NCI-H2029 (cell line): ENCODE data around the gene CD2.
"Not testable (repeated sequence)": the region's sequence is repeated elsewhere in the genome, so short reads cannot be mapped to it uniquely, and the experiment has no call there.

ENCODE experiments used
- DNase-seq: peaks from one replicate; lab custom pipeline; 2025; lab: John Stamatoyannopoulos, UW

The CD2 gene

DNA sequence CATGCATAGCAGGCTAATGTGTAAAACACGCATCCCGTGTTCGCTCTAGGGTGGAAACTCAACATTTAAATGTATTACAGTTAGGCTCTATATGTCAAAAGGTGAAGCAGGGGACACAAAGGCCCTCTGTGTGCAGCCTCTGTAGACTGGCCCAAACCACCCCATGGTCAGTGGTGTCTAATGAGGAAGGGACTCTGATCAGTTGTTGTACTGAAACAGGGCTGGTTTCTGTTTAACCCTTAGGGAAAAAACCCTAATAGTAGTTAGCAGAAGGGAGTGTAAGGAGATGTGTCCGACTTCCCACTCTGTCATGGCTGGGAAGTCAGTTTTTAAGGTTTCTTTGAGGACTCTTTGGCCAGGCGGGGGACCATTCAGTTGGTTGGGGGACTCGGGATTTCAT, 21.5 kb upstream of the CD2 start:
- no peak for DNase-seq

DNA sequence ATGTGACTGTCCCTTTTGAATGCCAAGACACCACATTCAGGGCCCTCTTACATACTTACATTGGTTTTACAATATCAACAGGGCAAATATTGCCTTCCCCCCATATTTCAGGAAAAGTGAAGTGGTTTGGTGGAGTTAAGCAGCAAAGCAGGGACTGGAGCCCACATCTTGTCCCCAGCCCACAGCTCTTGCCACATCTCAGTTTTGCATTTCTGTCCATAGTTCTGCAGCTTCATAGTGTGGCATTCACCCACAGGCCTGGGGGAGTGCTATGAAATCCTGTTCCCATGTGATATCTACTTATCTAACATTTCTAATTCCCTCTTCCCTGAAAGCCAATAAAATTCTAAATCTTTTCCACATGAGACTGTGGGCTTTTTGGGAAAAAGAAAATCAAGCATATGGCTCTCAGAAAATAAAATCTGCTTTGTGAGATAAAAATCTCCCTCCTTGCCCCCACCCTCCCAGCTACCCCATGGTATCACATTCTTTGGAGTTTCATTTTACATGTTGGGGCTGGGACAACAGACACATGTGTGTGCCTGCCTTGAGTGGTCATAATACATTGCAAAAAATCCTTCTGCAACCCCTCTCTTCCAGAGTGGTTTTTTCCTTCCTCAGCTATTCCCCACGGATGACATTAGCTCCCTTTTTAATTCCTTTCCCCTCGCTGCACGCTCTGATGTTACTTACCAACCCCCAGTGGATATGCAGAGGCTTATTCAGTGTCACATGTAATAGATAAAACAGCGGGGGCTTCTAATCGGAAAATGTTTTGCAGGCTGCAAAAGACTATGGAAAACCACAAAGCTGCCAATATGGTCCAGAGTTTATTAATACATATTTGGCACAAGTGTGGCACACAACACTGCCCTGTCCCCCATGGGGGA, 20.5 kb upstream of the CD2 start:
- DNase-seq: no peak

DNA sequence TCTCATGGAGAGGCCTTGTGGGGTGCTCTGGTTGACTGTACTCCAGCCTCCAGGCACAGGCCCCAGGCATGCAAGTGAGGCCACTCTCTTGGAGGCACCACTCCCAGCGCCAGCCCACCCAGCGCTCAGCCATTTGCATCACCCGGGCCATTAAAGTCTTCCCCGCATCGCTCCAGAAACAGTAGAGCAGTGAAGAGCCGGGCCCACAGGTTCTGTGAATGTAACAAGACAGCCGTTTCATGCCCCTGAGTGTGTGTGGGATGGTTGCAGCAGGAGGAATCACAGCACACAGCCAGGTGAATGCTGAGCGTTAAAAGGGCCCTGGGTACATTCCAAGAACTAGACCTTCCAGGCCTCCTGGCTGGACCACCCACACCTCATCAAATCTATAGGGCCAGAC, 19.0 kb upstream of the CD2 start:
- DNase-seq: no peak

DNA sequence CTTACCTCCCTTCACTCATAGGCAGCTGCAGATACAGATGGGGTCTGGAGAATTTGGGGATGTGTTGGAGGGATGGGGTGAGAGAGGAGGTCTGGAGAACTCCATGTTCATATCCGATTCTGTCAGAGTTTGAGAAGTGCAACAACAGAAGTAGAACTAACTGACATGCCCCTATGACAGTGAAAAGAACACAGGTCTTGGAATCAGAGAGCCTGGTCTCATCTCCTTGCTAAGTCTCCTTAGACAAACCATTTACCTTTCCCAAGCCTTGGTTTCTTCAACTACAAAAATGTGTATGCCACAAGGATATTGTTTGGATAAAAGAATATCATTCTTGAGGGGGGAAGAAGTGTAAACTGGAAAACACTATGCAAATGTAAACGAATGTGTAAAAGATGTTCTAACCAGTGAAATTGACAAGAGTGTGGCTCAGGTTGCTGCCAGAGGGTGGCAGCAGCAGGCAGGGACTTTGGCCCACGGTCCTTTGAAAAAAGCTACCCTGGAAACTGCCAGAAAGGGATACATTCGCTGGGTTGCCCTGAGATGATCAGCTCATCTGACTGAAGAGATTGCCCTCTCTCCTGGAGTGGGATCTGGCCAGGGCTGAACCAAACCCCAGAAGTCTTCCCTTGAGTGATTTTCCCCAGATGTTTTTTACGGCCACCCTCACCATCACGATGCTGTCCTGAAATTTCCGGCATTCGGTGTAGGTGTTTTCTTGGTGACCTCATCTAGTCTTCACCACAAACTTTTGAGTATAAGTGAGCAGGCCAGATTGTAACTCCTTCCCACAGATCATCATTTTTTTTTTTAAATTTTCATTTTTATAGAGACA, 17.0 kb upstream of the CD2 start:
- DNase-seq: no peak

DNA sequence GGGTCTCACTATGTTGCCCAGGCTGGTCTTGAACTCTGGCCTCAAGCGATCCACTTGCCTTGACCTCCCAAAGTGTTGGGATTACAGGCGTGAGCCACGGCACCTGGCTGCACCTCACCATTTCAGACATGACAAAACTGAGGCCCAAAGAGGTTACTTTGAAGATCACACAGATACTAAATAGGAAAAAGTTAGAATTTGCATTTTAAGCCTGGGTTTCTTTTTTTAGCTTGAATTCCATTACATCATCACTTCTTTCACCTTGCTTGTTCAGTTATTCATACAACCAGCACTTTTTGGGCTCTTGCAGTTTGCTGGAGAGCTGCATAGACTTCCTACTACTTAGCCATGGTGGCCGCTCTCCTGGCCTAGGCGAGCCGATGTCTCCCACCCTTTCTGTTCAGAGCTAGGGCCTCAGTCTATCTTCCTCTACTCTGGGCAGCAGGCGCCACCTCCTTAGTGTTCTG, 16.3 kb upstream of the CD2 start:
- DNase-seq: no peak

DNA sequence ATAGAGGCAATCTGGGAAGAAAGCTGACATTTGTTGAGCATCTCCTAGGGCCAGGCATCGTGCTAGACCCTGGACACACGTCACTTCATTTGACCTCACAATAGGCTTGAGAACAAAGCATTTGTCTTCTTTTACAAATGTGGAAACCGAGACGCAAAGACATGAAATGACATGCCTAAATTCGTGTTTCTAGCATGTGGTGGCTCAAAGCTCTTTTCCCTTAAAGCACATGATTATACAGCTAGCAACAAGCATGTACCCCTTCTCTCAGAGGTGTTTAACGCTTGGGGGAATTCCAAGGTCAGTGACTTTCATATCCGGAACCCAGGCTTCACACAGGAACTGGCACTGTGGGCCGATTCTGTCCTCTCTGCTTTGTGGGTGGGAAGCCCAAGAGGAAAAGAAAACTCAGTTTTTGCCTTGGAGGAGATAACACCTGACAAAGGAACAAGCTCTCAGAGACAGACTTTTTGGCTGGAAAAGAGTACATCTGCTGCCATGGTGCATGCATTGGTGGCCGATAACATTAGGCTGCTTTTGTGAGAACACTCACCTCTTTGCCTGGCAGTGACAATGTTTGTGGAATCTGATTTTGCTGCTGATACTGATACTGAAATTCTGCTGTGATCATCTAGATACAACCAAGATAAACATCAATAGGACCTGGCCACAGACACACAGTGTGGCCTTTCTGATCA, 15.4 kb upstream of the CD2 start:
- DNase-seq: no peak

DNA sequence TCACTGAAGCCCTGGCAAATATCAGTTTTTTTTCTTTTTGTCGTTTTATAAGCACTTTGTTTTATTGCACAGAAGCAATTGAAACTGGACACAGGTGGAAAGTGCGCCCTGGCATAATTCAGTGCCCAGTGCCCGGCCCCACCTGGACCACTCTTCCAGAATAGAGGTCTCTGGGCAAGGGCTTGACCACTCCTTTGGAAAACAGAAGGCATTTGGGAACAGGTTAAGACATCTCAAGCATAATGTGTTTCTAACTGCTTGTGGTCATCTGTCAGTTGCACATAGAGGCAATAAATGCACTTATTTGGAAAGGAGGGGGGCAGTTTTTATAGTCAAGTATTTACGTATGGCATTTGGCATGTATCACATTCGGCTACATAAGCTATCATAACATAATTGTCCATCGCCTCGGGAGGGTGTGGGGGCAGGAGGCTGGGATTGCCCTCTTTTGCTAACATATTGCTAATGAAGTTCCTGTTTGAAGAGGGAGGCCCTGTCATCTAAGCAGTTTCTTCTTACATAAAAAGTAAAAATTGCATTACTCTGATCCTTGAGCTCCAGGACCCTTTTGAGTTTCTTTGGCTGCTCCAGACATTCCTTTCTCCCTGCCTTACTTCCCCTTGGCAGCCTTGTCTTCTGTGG, 14.7 kb upstream of the CD2 start:
- DNase-seq: no peak

DNA sequence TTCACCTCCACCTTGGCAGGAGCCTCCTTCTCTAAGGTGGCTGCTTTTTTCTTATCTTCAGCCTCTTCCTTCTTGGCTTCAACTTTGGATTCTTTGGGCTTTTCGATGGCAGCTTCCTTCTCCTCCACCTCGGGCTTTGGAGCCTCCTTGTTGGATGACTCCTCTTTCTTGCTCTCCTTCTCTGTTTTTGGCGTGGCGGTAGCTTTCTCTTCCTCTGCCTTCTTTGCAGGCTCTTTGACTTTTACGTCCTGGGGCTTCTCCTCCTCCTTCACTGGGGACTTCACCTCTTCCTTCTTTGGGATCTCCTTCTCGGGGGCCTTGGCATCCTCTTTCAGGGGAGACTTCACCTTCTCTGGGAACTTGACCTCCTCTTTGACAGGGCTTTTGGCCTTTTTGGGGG, 13.9 kb upstream of the CD2 start:
- no peak for DNase-seq

DNA sequence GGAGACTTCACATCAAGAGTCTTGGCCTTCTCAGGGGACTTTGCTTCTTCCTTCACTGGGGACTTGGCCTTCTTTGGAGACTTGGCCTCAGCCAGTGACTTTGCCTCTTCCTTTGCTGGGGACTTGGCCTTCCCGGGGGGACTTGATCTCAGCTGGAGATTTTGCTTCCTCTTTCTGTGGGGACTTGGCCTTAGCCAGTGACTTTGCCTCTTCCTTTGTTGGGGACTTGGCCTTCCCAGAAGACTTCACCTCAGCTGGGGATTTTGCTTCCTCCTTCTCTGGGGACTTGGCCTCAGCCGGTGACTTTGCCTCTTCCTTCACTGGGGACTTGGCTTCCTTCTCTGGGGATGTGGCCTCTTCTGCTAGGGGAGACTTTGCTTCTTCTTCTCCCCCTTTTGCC, 13.5 kb upstream of the CD2 start:
- DNase-seq: no peak

DNA sequence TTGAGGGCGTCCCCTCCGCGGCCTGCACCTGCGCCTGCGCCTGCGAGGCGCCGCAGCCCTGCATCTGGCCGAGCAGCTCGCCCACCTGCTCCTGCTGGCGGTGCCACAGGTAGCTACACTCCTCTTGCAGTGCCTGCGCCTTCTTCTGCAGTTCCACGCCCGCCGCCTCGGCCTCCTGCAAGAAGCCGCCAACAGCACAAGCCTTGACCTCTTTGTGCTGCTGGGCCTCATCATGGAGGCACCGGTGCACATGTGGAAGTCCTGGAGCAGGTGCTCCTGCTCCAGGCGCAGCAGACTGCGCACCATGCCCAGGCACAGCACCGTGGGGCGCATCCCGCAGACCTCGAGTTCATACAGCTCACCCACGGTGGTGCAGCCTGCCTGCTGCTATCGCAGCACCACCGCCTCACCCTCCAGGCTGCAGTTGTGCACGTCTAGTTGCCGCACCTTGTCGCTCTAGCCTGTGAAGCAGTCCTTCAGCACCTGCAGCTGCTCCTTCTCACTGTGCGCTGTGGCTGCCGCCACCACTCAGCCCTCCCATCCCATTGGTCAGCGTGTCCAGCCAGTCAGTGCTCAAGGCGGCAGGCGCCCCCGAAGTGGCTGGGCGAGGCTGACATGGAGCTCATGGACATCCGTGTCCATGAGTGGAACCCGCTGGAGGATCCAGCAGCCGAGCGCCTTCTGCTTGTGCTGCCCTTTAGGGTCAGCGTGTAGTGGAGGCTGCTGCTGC, 12.2 kb upstream of the CD2 start:
- no peak for DNase-seq

DNA sequence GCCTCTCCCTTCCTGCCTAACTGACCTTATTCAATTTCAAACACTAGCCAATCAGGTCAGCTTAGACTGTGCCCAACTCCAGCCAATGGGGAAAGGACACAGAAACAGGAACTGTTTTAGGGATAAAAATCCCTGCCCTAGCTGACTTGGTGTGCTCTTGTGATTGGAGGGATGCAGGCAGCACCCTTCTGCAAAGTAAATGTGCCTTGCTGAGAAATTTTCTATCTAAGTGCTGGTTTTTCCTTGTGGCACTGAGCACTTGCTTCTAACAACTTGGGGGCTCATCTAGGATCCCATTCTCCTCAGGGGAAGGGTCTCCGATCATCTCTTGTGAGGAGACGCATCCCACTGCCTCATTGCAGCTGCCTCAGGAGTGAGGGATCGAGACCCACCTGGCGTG, 10.7 kb upstream of the CD2 start:
- no peak for DNase-seq

DNA sequence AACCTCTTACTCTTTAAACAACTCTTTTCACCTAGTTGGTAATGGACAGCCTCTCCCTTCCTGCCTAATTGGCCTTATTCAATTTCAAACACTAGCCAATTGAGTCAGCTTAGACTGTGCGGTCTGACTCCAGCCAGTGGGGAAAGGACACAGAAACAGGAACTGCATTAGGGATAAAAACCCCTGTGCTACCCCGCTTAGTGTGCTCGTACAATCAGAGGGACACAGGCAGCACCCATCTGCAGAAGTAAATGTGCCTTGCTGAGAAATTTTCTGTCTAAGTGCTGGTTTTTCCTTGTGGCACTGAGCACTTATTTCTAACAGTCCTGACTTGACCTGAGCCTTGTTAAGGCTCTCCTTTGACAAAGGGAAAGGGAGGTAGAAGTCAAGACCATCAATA, 6.0 kb upstream of the CD2 start:
- DNase-seq: no peak

DNA sequence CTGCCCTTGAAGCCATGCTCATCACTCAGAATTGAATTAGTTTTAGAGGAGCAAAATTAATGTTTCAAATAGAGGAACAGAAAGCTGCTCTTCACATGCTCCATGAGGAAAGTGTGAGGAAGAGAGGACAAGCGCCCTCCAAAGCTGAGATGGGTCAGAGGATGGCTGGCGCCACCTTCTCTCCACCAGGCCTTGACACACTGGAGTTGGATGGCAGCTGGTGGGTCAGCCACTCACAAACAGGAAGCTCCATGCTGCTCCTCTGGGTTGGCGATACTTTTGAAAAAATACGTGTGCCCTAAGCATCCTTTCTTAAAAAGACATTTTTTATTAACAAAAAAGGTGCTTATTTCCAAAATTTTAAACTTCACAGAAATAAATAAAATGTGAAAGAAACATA, 3.1 kb upstream of the CD2 start:
- DNase-seq: no peak

DNA sequence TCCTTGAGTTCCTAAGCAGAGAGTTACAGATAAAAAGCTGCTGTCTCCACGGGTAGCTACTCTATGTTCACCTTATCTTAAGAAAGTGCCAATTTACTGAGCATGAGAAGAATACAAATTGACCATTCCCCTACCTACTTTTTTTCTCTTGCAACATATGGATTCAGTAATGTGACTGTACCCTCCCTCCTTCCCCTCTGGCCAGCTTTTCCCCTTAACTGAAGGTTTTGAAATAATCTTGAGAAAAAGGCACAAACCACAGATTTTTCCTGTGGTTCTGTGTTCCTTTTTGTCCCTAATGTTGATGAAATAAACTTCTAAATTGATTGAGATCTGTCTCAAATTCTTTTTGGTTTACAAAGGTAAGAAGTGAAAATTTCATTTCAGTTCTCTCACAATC, 2.6 kb upstream of the CD2 start:
- no peak for DNase-seq

DNA sequence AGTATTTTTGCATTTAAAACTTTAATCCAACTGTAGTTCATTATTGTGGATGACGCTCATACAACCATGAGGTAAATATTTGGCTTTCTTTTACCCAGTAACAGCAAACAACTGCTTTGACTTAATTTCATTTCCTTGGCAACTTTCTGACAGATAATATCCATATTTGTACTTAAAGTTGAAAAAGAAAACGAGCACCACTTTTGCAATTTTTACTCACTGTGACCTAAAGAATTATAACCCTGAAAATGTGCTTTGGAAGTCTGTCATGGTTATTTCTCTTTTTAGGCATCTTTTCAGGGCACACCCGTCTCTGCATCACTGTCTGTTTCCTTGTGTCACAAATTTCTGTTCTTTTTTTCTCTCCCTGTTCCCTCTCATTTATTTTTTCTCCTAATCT, 918 bp upstream of the CD2 start:
- no peak for DNase-seq

DNA sequence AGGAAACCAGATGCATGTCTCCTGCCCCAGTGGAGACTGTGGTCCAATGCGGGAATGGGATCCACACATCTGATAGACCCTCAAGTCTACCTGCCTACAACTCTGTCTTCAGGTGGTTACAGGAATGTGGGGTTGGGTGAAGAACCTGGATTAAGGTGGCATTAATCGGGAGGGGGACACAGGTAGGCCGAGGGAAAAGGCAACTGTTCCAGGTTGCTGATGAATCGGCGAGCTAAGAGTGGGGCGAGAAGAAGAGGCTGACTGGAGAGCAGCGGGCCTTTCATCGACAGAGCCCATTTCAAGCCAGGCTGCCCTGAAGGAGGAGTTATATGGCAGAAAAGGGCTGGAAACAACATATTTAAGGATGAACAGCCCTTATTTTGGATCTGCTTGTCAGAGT, 836 bp downstream of the CD2 start:
- no peak for DNase-seq

DNA sequence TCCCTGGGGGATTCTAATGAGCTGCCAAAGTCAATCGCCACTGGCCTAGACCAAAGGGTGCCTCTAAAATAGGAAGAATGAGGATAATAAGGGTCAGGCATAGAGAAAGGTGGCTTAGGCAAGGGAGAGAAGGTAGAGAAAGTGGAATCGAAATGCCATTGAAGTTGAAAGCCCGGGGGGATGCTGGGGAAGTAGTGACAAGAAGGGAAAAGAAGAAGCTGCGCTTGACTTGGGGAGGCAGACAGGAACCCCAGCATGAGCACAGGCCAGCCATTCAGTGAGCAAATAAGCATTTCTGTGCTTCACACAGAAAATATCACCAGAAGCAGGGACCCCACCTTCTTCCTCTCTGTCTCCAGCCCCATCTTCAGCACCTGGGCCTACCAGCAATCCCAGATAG, 1.5 kb downstream of the CD2 start:
- DNase-seq: no peak

DNA sequence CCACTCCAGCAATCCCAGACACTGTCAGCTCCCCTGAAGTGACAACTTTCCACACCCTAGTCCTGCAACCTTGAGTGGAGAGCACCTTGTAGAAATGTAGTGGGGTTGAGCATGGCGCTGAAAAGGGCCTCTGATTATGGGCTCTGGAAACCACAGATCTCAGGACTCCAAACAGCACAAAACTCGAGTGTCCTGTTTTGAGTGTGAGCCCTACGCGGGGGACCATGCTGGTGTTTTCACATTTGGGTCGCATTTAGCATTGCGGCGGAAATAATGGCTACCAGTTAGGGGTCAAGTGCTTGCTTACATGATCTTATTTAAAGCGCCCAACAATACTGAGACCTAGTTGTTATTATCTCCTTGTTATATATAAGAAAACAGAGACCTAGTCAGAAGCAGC, 1.9 kb downstream of the CD2 start:
- DNase-seq: not testable (repeated sequence)

DNA sequence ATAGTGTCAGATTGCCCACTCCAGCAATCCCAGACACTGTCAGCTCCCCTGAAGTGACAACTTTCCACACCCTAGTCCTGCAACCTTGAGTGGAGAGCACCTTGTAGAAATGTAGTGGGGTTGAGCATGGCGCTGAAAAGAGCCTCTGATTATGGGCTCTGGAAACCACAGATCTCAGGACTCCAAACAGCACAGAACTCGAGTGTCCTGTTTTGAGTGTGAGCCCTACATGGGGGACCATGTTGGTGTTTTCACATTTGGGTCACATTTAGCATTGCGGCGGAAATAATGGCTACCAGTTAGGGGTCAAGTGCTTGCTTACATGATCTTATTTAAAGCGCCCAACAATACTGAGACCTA, 4.2 kb downstream of the CD2 start:
- DNase-seq: not testable (repeated sequence)

DNA sequence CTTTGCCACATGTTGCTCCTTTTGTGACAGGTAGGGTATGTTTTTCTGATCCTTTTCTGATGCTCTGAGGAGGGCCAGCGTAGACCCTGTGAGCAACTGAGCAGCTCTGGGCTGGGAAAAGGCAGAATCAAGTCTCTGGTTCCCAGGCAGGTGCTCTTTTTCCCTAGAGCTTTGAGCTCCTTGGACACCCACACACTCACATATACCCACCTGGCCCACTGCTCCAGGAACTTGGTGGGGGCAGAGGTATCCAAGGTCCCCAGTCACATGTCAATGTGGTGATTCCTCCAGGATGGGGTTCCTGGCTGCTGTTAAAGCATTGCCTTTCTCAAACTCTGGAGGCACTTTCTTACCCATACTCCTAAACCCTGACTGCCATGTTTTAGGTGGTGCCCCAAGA, 5.4 kb downstream of the CD2 start:
- no peak for DNase-seq

DNA sequence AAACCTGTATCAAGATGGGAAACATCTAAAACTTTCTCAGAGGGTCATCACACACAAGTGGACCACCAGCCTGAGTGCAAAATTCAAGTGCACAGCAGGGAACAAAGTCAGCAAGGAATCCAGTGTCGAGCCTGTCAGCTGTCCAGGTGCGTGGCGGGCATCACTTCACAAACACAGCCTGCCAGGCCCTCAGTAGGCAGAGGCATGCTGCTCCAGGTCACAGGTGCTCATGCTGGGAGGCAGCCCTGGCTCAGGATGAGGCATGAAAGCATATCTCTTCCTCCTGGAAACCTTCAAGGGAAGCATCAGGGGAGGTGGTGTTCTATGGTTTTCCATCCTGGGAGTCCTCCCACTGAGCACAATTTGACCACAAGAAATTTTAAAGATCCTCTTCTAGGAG, 6.3 kb downstream of the CD2 start:
- no peak for DNase-seq
